ENCODE measurements around the gene TBC1D2B.

TBC1D2B gene

DNA sequence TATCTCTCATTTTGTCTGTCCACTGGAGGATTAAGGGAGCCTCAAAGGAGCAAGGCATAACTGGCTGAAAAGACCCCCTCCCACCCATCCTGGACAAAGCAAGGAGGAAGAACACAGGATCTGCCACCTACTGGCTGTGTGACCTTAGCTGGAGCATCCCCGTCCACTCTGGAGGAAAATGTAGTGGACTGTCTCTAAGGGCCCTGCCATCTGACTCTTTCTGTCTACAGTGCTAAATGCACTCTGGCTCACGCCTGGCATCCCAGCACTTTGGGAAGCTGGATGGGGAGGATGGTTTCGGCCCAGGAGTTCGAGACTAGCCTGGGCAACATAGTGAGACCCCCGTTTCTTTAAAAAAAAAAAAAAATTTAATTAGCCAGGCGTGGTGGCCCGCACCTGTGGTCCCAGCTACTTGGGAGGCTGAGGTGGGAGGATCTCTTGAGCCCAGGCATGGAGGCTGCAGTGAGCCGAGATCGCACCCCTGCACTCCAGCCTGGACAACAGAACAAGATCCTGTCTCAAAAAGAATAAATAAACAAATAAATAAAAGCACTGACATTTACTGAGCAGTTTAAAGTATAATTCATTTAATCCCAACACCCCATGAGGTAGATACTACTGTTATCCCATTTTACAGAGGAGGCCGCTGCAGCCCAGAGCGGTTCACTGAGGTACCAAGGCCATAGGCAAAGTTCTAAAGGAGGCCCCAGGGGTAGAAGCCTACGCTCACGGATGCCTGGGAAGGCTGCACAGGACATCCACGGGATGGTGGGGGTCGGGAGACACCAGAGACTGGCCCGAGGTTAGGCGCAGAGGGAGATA, 1.1 kb downstream of the TBC1D2B start:
- no peak for DNase-seq
- in situ Hi-C loops (cut with MboI; ENCODE audit: low pct_unique_long_range_greater_than_20kb, low sequenced_read_pairs), result no loop called here

DNA sequence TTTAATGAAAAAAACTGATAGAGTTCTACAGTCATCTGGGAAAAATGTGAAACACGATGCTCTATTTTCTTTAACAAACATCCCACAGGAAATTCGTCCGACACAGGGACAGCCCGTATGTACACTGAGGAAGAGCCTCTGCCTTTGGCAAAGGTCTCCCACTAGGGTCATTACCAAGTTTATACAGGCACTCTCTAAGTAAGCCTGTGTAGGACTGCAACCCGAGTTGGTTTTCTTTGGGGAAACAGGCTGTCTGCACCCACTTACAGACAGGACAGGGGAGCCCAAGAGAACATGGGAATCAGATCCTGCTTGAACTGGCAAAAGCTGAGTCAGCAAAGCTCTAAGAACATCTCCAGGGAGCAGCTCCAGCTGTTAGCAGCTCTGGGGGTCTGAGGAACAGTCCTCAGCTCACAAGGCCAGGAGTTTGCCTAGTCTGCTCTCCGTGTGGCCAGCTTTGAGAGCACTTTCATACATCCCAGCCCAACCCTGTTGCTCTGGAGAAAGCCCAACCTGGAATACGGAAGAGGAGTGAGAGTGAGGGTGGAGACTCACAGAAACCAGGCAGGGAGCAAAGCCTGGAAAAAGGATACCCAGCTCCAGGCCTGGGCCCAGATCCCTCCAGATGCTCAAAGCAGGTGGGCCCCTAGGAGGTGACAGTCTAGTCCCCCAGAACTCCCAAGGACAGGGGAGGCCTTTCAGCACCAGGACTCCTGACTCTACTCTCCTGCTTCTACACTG, 1.9 kb downstream of the TBC1D2B start:
- in situ Hi-C loops (cut with MboI; ENCODE audit: low pct_unique_long_range_greater_than_20kb, low sequenced_read_pairs), result no loop called here
- DNase-seq, result peak; percentile 84

DNA sequence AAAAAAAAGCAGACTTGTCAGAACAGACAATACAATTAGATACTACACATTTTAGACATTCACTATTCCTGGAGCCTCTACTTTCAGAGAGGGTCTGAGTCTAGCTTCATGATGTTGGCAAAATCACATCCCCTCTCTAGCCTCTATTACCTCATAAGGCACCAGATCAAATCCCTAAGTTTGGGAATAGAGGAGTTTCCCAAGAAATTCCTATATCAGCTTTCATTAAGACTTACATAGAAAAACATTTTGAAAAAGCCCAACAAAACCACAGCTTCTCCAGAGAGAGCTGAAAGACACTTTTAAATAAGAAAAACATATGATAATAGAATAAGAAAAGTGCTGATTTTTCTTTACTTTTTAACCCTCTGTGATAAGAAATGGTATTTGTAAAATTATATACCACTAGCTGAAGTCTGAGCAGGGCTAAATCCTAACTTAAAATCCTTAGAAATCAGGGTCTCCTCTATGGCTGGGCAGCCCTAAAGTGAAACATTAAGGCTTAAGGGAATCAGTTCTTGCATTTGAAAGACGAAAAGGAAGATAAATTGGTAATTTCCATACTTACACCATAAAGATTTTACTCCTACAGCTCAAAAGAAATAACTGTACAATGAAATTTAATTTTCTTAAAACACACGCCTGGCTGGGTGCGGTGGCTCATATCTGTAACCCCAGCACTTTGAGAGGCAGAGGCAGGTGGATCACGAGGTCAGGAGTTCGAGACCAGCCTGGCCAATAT, 4.3 kb downstream of the TBC1D2B start:
- DNase-seq, result no peak
- in situ Hi-C loops (cut with MboI; ENCODE audit: low pct_unique_long_range_greater_than_20kb, low sequenced_read_pairs), result no loop called here

DNA sequence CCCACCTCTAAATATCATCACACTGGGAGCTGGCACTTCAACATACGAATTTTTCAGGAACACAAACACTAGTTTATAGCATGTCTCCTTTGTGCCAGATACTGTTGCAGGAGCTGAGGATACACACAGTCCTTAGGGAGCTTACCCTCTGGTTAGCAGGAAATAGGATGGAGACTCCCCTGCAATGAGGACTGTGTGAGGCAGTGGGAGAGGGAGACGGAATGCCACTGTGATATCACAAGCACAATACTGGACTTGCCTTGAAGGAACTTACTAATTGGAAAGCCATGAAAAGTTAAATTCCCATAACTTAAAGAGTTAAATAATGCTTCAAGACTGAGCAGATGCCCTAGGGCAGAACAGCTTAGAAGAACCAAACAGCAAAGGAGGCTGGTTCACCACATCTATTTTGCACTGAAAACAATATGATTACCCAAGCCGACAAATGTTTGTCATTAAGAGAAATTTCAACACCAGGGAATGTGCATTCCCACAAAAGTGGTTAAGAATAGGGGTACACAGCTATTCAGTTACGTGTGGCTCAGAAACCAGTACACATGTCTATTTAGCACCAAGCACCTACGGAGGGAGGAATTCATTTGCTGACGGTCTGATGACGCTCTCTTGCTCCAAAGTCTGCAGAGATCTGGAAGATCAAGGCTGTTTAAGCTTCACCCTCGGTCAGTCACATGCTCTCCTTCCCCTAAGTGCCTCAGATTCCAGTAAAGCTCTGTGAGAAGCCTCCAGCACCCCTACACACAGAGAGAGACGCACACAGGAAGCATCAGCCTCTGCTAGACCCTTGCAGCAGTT, 5.2 kb downstream of the TBC1D2B start:
- in situ Hi-C loops (cut with MboI; ENCODE audit: low pct_unique_long_range_greater_than_20kb, low sequenced_read_pairs), result no loop called here

DNA sequence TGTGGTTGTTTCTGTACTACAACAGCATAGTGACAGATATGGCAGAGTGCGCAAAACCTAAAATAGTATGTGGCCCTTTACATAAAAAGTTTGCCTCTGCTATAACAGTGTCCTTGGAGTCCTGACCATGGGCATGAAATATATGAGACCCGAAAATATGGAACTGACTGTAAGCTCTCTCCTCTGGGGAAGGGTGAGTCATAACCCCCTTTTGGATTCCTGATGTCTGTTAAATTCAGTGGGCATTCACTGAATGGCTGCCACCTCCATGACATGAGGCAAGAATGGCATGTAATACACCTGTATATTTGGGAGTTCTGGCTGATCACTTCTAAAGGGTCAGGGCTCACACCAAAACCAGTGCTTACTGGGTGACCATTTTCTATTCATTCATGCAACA, 6.1 kb downstream of the TBC1D2B start:
- in situ Hi-C loops (cut with MboI; ENCODE audit: low pct_unique_long_range_greater_than_20kb, low sequenced_read_pairs), result no loop called here
- no peak for DNase-seq

More for the DNA sequence above, 5.2 kb downstream of the TBC1D2B start:
- DNase-seq, result no peak

DNA sequence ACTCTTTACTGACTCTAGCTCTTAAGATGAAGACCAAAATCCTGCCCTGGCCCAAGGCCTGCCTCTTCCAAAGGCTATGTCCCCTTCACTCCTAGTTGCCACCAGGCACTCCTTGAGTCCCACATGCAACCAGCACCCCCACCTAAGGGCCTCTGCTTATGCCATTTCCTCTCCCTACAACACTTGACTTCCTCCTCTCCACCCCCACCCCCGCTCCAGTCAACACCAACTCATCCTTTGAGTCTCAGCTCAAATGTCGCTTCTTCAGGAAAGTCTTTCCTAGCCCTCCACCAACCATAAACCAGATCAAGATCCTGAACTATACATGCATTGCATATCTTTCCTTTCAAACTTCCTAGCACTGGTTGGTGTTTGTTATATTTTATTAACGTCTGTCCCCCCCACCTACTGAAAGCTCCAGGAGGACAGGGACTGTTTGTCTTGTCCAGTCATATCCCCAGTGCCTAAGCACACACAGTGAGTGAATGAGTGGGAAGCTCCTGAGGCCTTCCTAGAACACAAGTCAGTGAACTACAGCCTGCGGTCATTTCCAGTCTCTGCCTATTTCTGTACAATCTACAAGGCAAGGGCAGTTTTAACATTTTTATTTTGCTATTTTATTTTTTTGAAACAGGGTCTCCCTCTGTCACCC, 7.3 kb downstream of the TBC1D2B start:
- peak; percentile 89 for DNase-seq
- in situ Hi-C loops (cut with MboI; ENCODE audit: low pct_unique_long_range_greater_than_20kb, low sequenced_read_pairs), result no loop called here

DNA sequence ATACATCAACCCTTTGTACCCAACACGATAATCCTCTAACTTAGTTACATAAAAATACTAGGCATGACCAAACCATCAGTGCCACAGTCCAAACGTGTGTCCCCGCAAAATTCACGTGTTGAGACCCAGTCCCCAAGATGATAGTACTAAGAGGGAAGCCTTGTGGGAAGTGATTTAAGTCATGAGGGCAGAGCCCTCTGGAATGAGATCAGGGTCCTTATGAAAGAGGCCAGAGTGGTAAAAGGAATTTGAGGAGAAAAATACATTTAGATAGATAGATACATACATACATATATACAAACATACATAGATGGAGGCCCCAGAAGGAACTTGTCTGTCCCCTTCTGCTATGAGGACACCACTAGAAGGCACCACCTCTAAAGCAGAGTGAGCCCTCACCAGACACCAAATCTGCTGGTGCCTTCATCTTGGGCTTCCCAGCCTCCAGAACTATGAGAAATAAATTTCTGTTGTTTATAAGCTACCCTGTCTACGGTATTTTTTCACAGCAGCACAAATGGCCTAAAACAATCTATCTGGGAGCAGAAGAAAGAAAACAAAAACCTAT, 8.0 kb downstream of the TBC1D2B start:
- in situ Hi-C loops (cut with MboI; ENCODE audit: low pct_unique_long_range_greater_than_20kb, low sequenced_read_pairs), result no loop called here
- no peak for DNase-seq

DNA sequence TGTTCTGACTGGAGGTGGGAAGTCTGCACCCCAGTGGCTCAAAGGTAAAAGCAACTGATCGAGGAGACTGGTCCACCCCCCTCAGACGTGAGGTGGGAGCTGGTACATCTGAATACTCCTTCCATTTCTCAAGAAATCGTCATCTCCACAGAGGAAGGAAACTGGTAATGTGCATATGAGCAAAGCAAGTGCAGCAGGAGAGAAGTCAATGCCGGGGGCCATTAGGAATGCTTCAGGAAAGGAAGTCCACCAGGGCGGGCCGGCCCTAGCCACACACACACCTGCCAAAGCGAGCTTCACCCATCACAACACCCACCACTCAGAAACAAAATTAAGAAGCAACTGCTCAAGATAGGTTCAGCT, 8.5 kb downstream of the TBC1D2B start:
- DNase-seq, result peak; percentile 60

DNA sequence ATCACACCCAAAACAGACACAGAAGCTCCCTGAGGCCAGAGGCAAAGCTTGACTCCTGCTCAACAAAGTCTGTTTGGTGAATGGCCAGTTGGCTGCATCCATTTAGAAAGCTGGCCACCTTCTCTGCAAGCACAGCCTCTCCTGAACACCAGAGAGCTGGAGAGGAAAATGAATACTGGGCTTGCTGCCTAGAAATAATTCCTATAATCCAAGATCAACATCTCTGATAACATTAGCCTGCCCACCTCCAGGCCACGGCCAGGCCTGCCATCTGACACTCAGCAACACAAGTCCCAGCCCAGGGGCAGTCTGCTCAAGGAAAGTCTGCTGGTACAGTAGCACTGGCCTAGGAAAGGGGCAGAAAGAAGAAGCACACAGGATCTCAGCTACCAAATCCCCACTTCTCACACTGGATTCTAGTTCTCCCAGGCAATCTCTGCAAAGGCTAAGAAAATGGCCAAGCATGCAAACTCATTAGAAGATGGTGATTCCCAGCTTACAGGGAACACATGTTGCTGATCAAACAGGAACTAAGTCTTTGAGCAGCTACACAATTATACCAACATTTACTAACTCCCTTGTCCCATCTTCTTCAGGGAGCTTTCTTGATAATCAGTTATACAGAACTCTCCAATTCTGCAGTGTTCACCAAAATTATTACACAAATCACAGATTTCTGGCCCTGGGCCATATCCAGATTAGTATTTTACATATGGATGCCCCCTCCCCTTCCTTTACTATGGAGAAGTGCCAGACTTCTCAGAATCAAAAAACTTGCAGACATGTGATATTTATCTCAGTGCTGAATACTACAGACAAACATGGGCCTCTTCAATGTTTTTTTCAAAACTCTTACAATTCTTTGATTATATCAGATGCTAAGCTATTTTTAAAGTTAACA, 9.9 kb downstream of the TBC1D2B start:
- DNase-seq, result peak; percentile 56
- in situ Hi-C loops (cut with MboI; ENCODE audit: low pct_unique_long_range_greater_than_20kb, low sequenced_read_pairs), result no loop called here

More for the DNA sequence above, 8.5 kb downstream of the TBC1D2B start:
- in situ Hi-C loops (cut with MboI; ENCODE audit: low pct_unique_long_range_greater_than_20kb, low sequenced_read_pairs), result no loop called here

DNA sequence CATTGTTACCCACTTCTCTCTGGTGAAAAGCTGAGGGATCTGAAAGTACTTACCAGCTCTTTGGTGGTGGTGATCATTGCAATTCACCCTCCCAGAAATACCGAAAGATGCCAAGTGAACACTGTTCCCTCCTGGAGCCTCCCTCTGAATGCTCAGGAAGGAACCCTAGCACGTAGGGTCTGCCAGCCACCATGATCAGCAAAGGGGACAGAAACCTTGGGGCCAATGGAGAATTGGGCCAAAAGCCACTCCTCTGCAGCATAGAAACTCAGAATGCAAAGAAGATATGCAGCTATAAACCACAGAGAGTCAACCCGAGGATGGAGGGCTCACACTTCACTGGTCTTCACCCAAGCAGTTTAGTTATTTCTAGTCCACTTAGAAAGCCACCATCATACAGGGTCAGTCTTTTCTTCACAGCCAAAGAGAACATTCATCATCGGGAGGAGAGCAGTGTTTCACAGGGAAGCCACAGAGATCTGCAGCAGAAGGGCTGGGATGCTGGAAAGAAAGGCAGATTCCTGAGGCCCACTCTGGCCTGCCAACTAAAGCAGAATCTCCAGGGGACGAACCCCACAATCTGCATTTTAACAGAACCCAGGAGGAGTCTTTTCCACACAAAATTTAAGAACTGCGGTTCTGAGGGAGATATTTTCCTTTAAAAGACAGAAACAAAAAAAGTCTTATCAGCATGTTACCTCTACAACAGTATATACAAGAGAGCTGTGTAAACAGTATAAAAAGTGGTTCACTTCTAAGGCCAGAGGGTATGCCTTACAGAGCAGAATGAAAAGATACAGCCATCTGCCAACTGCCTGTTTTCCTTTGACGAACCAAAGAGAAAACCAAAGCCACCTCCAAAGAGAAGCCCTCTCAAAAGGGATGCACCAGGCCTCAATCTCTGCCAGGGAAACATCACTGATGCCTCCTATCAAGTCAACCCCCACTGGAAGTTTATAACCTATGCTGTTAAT, 11.3 kb downstream of the TBC1D2B start:
- DNase-seq, result no peak

DNA sequence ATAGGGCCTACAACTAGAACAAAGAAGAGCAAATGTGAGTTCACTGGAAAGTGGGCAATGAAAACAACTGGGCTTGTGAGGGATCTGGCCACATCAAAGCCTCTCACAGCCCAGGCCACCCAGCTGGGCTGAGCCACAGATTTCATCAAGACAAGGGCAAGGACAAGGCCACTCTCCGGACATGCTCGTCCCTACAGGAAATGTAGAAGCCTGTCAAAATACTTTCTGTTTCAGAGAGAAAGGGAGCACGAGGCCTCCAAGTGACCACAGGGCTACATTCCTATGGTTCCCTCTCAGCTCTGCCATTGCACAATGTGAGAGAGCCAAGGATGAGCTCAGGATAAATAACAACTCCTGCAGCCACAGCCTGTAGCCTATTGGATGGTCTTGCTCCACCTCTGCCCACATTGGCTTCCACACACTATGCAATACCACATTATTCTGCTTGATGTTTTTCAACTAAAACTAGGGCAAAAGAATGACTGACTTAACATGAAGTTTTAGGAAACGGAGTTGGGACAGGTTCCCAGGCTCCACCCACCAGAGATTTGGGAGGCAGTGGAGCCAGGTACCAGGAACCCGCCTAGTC, 12.1 kb downstream of the TBC1D2B start:
- in situ Hi-C loops (cut with MboI; ENCODE audit: low pct_unique_long_range_greater_than_20kb, low sequenced_read_pairs), result no loop called here
- DNase-seq, result peak; percentile 87

More for the DNA sequence above, 11.3 kb downstream of the TBC1D2B start:
- in situ Hi-C loops (cut with MboI; ENCODE audit: low pct_unique_long_range_greater_than_20kb, low sequenced_read_pairs), result no loop called here

DNA sequence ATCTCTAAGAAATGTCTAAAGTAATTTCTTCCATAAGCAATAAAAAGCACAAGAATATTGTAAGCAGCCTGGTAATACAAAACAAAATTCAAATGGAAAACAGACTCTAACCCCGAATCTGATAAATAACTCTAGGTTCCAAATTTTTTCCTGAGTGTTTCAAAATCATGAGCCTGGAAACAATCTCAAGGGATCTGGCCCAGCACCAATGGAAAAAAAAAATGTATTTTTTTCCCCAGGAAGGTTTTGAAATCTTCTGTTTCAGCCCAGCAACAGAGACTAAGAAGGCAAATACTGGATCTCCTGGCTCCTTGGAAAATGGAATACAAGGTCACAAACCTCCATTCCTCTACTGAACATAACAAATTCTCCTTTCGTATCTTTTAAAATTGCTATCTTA, 13.0 kb downstream of the TBC1D2B start:
- in situ Hi-C loops (cut with MboI; ENCODE audit: low pct_unique_long_range_greater_than_20kb, low sequenced_read_pairs), result no loop called here
- DNase-seq, result no peak

DNA sequence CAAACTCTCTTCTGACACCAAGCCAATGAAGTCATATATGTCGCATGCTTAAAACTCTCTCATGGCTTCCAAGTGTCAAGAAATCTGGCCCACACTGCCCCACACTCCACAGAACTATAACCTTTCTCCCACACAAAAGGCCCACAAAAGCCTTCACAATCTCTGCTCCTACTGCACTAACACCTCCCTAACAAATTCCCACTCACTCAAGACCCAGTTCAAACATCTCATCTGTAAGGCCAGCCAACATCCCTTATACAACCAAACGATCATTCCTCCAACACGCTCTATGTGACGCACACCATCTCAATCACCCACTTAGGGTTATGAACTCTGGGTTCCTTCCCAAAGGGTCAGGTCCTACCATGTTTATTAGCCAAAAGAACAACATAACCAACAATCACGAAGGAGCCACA, 13.5 kb downstream of the TBC1D2B start:
- no peak for DNase-seq
- in situ Hi-C loops (cut with MboI; ENCODE audit: low pct_unique_long_range_greater_than_20kb, low sequenced_read_pairs), result no loop called here

DNA sequence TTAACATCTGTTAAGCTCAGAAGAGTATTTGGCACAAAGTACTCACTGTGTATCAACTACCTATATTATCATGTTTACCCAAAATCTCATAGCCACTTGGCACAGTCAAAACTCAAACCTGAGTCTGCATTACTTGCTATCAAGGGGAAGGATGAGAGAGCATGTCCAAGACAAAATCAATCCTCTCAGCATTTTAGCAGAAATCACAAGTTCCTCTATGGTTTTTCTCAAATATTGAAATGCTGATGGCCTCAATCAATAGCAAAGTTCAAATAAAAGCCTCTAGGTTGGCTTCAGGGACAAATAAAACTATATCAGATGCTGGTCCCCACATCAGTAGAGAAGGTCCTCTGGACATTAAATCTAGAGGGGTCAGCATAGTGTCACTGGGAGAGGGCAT, 14.3 kb downstream of the TBC1D2B start:
- in situ Hi-C loops (cut with MboI; ENCODE audit: low pct_unique_long_range_greater_than_20kb, low sequenced_read_pairs), result no loop called here
- no peak for DNase-seq

DNA sequence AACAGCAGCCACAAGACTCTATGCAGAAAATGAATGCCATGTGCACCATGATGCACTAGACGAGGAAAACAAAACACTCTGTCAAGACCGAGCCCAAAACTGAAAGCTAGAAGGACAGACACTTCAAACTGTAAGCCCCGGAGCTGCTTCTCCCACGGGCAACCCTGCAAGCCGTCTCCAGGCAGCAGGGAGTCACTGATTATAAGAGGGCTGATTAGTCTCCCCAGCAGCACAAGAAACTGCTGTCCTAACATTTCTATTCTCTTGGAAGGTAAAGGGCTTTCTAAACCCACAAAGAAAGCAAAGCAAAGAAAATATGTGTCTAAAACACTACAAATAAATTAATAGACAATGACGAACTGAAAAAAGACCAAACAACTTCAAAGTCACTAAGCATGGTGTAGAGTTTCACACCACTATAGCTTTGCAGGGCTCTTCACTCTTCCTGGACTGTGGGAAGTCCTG, 15.5 kb downstream of the TBC1D2B start:
- in situ Hi-C loops (cut with MboI; ENCODE audit: low pct_unique_long_range_greater_than_20kb, low sequenced_read_pairs), result no loop called here
- DNase-seq, result peak; percentile 77

DNA sequence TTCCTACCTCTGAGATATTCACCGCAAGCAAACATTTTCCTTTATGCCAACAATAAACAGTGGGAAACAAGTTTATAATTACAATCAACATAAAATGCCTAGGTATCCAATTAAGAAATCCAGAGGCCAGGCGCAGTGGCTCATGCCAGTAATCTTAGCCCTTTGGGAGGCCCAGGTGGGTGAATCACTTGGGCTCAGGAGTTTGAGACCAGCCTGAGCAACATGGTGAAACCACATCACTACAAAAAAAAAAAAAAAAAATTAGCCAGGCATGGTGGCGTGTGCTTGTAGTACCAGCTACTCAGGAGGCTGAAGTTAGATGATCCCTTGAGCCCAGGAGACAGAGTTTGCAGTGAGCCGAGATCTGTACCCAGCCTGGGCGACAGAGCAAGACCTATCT, 17.3 kb downstream of the TBC1D2B start:
- DNase-seq, result no peak
- in situ Hi-C loops (cut with MboI; ENCODE audit: low pct_unique_long_range_greater_than_20kb, low sequenced_read_pairs), result no loop called here

Data from KBM-7 (cell line).